ENCODE measurements around the gene TRIAP1.
A peak's percentile ranks its signal among the peaks of the same experiment; 100 is the strongest.
"Not testable (repeated sequence)": the region's sequence is repeated elsewhere in the genome, so short reads cannot be mapped to it uniquely, and the experiment has no call there.

TRIAP1 gene

GRCh38 chr12:120445911-120446843 is at the start of gene TRIAP1, which contains the start of gene GATC:
Gene TRIAP1, minus strand, starts transcription at chr12:120446384. Its CDS starts 12 bp downstream, at chr12:120446372.
Gene GATC, plus strand, starts transcription at chr12:120446444. Its CDS starts 37 bp downstream, at chr12:120446481.
- DNase-seq (ENCODE audit: low spot score) = peak; percentile 94

GRCh38 chr12:120495186-120495730 is 49.1 kb upstream of the TRIAP1 start:
- no peak for DNase-seq (ENCODE audit: low spot score)

- no peak for DNase-seq (ENCODE audit: low spot score)
Measured at GRCh38 chr12:120490833-120491512, 44.8 kb upstream of the TRIAP1 start.

- no peak for DNase-seq (ENCODE audit: low spot score)
Measured at GRCh38 chr12:120490325-120490724, 44.1 kb upstream of the TRIAP1 start.

- DNase-seq (ENCODE audit: low spot score) = no peak
Measured at GRCh38 chr12:120489018-120489417, 42.8 kb upstream of the TRIAP1 start.

GRCh38 chr12:120488057-120488640 is 42.0 kb upstream of the TRIAP1 start:
- no peak for DNase-seq (ENCODE audit: low spot score)

- DNase-seq (ENCODE audit: low spot score) = not testable (repeated sequence)
Measured at GRCh38 chr12:120487552-120487951, 41.4 kb upstream of the TRIAP1 start.

GRCh38 chr12:120485961-120486881 is 40.0 kb upstream of the TRIAP1 start:
- DNase-seq (ENCODE audit: low spot score) = no peak

GRCh38 chr12:120483621-120484020 is 37.4 kb upstream of the TRIAP1 start:
- no peak for DNase-seq (ENCODE audit: low spot score)

GRCh38 chr12:120481022-120481767 is 35.0 kb upstream of the TRIAP1 start:
- no peak for DNase-seq (ENCODE audit: low spot score)

GRCh38 chr12:120480211-120480610 is 34.0 kb upstream of the TRIAP1 start:
- no peak for DNase-seq (ENCODE audit: low spot score)

- no peak for DNase-seq (ENCODE audit: low spot score)
Measured at GRCh38 chr12:120479458-120479857, 33.3 kb upstream of the TRIAP1 start.

GRCh38 chr12:120475643-120476042 is 29.5 kb upstream of the TRIAP1 start:
- DNase-seq (ENCODE audit: low spot score) = no peak

- DNase-seq (ENCODE audit: low spot score) = no peak
Measured at GRCh38 chr12:120474616-120474960, 28.4 kb upstream of the TRIAP1 start.

- DNase-seq (ENCODE audit: low spot score) = no peak
Measured at GRCh38 chr12:120473807-120474615, 27.8 kb upstream of the TRIAP1 start.

- no peak for DNase-seq (ENCODE audit: low spot score)
Measured at GRCh38 chr12:120472521-120472920, 26.3 kb upstream of the TRIAP1 start.

GRCh38 chr12:120470150-120470784 is 24.1 kb upstream of the TRIAP1 start:
- no peak for DNase-seq (ENCODE audit: low spot score)

GRCh38 chr12:120469450-120470149 is 23.4 kb upstream of the TRIAP1 start, which contains the start of gene SRSF9:
Gene SRSF9, minus strand, starts transcription at chr12:120469748. Its CDS starts 139 bp downstream, at chr12:120469609.
- DNase-seq (ENCODE audit: low spot score) = peak; percentile 99

Measured in D341Med (cell line).